ENCODE results near the gene NUTM1. TPM values are rescaled to one million over a fixed set of nuclear protein-coding genes. Genes with fewer than 3 reads are reported as not detected.
A peak's percentile ranks its signal among the peaks of the same experiment; 100 is the strongest.

The NUTM1 gene
- total RNA-seq, 3 donors from 2014 or later, result not detected

GRCh38 chr15:34332553-34333120 lies 10.5 kb upstream of the NUTM1 start:
- no peaks in the 10 kb centered on the region for H3K36me3 ChIP-seq
- H3K27me3 ChIP-seq, result no peaks in the 10 kb centered on the region
- intact Hi-C loops (cut with DNase I; ENCODE audit: low total_unique reads), result loop anchor here (10.0 kb wide), 1 partner anchor 1422 kb away; no protein-coding TSS in a partner anchor
- H3K9me3 ChIP-seq, result no peaks in the 10 kb centered on the region
- H3K4me1 ChIP-seq, result no peaks in the 10 kb centered on the region
- no peak for DNase-seq (ENCODE audit: low spot score in 2 of 2)
- H3K27ac ChIP-seq, result no peak overlapping the region
- no peak overlapping the region for H3K4me3 ChIP-seq
- TF ChIP-seq POLR2AphosphoS5 (IDR thresholded peaks at IDR 0.05) (no peak), POLR2A (IDR thresholded peaks at IDR 0.05) (no peak), CTCF (IDR thresholded peaks at IDR 0.05) (no peak)

GRCh38 chr15:34334672-34335071 lies 8.4 kb upstream of the NUTM1 start:
- no peaks in the 10 kb centered on the region for H3K4me1 ChIP-seq

GRCh38 chr15:34335176-34336032 lies 7.7 kb upstream of the NUTM1 start:
- intact Hi-C loops (cut with DNase I; ENCODE audit: low total_unique reads), result loop anchor here (10.0 kb wide), 1 partner anchor 1419 kb away; no protein-coding TSS in a partner anchor
- Histone ChIP-seq H3K27me3 (no peaks in the 10 kb centered on the region), H3K4me1 (no peaks in the 10 kb centered on the region), H3K36me3 (no peaks in the 10 kb centered on the region), H3K4me3 (peak overlapping the region in 1 of 3 donors; percentile 20), H3K27ac (peak overlapping the region in 1 of 2 donors; percentile 57), H3K9me3 (no peaks in the 10 kb centered on the region)
- DNase-seq (ENCODE audit: low spot score in 2 of 2), result no peak
- TF ChIP-seq CTCF (IDR thresholded peaks at IDR 0.05) (no peak), POLR2A (IDR thresholded peaks at IDR 0.05) (no peak), POLR2AphosphoS5 (IDR thresholded peaks at IDR 0.05) (no peak)

More at GRCh38 chr15:34334672-34335071, 8.4 kb upstream of the NUTM1 start:
- Histone ChIP-seq H3K27me3 (no peaks in the 10 kb centered on the region), H3K36me3 (no peaks in the 10 kb centered on the region), H3K9me3 (no peaks in the 10 kb centered on the region), H3K4me3 (peak overlapping the region in 1 of 3 donors; percentile 24), H3K27ac (no peak overlapping the region)
- intact Hi-C loops (cut with DNase I; ENCODE audit: low total_unique reads), result loop anchor here (10.0 kb wide), 1 partner anchor 1420 kb away; no protein-coding TSS in a partner anchor
- DNase-seq (ENCODE audit: low spot score in 2 of 2), result no peak
- TF ChIP-seq CTCF (IDR thresholded peaks at IDR 0.05) (no peak), POLR2A (IDR thresholded peaks at IDR 0.05) (no peak), POLR2AphosphoS5 (IDR thresholded peaks at IDR 0.05) (no peak)

- no peaks in the 10 kb centered on the region for H3K36me3 ChIP-seq
- peak overlapping the region; percentile 91 to 94 (median 94) for H3K4me3 ChIP-seq
- no peaks in the 10 kb centered on the region for H3K9me3 ChIP-seq
- no peaks in the 10 kb centered on the region for H3K27me3 ChIP-seq
- H3K4me1 ChIP-seq, result no peaks in the 10 kb centered on the region
- TF ChIP-seq CTCF (IDR thresholded peaks at IDR 0.05), result no peak
- TF ChIP-seq POLR2AphosphoS5 (IDR thresholded peaks at IDR 0.05), result no peak
- TF ChIP-seq POLR2A (IDR thresholded peaks at IDR 0.05), result no peak
- intact Hi-C loops (cut with DNase I; ENCODE audit: low total_unique reads), result loop anchor here (10.0 kb wide), 1 partner anchor 1418 kb away; no protein-coding TSS in a partner anchor
- peak overlapping the region; percentile 86 to 87 for H3K27ac ChIP-seq
- no peak for DNase-seq (ENCODE audit: low spot score in 2 of 2)
Measured at GRCh38 chr15:34336231-34336990, 6.7 kb upstream of the NUTM1 start.
